ENCODE measurements around the gene PDE4D. TPM values are rescaled to one million over a fixed set of nuclear protein-coding genes. Genes with fewer than 3 reads are reported as not detected.

PDE4D gene
- total and polyA plus RNA-seq, 2 donors (not counting 1 experiment from before 2014, with no cell fraction given): 14.9 to 171 TPM

DNA sequence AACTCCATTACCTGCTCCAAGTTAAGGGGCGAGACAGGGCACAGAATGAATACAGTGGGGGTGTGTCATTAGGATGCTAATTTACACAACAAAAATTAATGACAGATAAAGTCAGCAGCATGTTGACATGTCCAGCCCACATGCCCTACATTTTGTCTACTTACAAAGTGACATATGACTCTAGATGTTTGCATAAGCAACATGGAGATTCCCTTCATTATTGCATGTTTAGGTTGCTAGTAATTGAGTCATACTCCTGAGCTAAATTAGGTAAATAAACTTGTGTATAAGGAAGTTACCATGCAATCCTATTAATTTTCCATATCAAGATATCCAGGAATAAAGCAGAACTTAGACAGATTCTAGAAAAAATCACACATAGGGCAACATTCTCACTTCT is 232.2 kb downstream of the PDE4D start:
- no CpG with 5 or more reads among the region's 1 CpG for WGBS (ENCODE audit: insufficient coverage)
- no peaks in the 10 kb centered on the region for H3K9me3 ChIP-seq (ENCODE audit: control extremely low read depth in 1 of 3, control insufficient read depth in 2 of 3, insufficient read depth in 1 of 3, low read length in 2 of 3)
- H3K27me3 Mint-ChIP-seq: no peaks in the 10 kb centered on the region
- H3K4me1 Mint-ChIP-seq: peaks cover 49% of the 10 kb centered on the region
- ChIA-PET POLR2A (no interaction called here), CTCF (interaction anchor here (0.8 to 5.8 kb wide), 11 partner anchors 12 to 289 kb away, joined by 3 to 63 read pairs (median 5); no protein-coding TSS in a partner anchor)
- H3K9ac ChIP-seq (ENCODE audit: low read length): no peak overlapping the region
- no peak for DNase-seq
- TF ChIP-seq EZH2 (IDR thresholded peaks at IDR 0.05; ENCODE audit: borderline replicate concordance, insufficient read depth, low read depth, low read length, poor library complexity, severe bottlenecking): no peak
- TF ChIP-seq, protein P1, sequence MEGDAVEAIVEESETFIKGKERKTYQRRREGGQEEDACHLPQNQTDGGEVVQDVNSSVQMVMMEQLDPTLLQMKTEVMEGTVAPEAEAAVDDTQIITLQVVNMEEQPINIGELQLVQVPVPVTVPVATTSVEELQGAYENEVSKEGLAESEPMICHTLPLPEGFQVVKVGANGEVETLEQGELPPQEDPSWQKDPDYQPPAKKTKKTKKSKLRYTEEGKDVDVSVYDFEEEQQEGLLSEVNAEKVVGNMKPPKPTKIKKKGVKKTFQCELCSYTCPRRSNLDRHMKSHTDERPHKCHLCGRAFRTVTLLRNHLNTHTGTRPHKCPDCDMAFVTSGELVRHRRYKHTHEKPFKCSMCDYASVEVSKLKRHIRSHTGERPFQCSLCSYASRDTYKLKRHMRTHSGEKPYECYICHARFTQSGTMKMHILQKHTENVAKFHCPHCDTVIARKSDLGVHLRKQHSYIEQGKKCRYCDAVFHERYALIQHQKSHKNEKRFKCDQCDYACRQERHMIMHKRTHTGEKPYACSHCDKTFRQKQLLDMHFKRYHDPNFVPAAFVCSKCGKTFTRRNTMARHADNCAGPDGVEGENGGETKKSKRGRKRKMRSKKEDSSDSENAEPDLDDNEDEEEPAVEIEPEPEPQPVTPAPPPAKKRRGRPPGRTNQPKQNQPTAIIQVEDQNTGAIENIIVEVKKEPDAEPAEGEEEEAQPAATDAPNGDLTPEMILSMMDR (IDR thresholded peaks at IDR 0.05): no peak
- peak overlapping the region; percentile 58 for H3K4me2 ChIP-seq (replicated peaks; ENCODE audit: low read depth, low read length, poor library complexity, severe bottlenecking)
- no peaks in the 10 kb centered on the region for H3K9me3 Mint-ChIP-seq (ENCODE audit: insufficient read depth)
- H3K79me2 ChIP-seq (ENCODE audit: control insufficient read depth, insufficient read depth, low read length): no peaks in the 10 kb centered on the region
- no peaks in the 10 kb centered on the region for H3K36me3 ChIP-seq (replicated peaks in 1 of 2; ENCODE audit: control extremely low read depth in 1 of 2, control insufficient read depth in 1 of 2, extremely low read depth in 1 of 2, insufficient read depth in 2 of 2, low read length in 1 of 2)
- peak overlapping the region; percentile 13 for H3K4me3 Mint-ChIP-seq
- no peak overlapping the region for H3K4me3 ChIP-seq (ENCODE audit: control extremely low read depth in 1 of 5, extremely low read depth in 1 of 5, insufficient read depth in 1 of 5, low read depth in 2 of 5, low read length in 4 of 5)
- H3K4me1 ChIP-seq (ENCODE audit: control insufficient read depth in 2 of 2, insufficient read depth in 2 of 2, low read length in 2 of 2): peaks cover 24 to 32% of the 10 kb centered on the region in 2 donors
- H3K27ac Mint-ChIP-seq: no peak overlapping the region
- no peaks in the 10 kb centered on the region for H3K27me3 ChIP-seq (replicated peaks in 1 of 4; ENCODE audit: control extremely low read depth in 1 of 4, control insufficient read depth in 3 of 4, insufficient read depth in 4 of 4, low read length in 3 of 4)
- no peaks in the 10 kb centered on the region for H4K20me1 ChIP-seq (ENCODE audit: control insufficient read depth, insufficient read depth, low read length, poor library complexity, severe bottlenecking)
- ATAC-seq (ENCODE audit: low read depth): no peak
- H2AFZ ChIP-seq (ENCODE audit: insufficient read depth, low read depth, low read length, poor library complexity, severe bottlenecking): no peak overlapping the region
- no peak overlapping the region for H3K27ac ChIP-seq (ENCODE audit: low read length in 2 of 2)
- intact Hi-C loops (cut with micrococcal nuclease): no loop called here

DNA sequence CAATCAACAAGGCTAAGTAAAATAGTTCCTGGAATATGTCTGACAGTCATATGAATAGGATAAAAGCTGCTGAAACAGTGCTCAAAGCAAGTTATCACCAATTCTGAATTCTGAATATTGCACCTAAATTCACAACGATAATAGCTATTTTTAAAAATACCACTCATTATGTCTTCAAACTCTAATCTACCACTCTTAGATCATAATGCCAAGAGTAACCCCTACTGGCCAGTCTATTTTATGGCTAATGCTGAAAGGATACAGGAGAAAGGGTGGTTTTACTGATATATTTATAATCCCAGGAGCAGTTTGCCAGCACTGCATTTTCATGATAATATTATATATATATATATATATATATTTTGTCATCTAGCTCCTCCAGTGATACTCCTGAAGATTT is 232.8 kb downstream of the PDE4D start:
- H2AFZ ChIP-seq (ENCODE audit: insufficient read depth, low read depth, low read length, poor library complexity, severe bottlenecking): no peak overlapping the region
- POLR2A ChIA-PET: interaction anchor here (0.6 kb wide), 1 partner anchor 142 kb away, joined by 3 read pairs; no protein-coding TSS in a partner anchor
- no CpG with 5 or more reads among the region's 1 CpG for WGBS (ENCODE audit: insufficient coverage)

More for the DNA sequence above, 232.8 kb downstream of the PDE4D start:
- Mint-ChIP-seq H3K4me3 (peak overlapping the region; percentile 15), H3K27ac (no peak overlapping the region), H3K9me3 (ENCODE audit: insufficient read depth) (no peaks in the 10 kb centered on the region), H3K27me3 (no peaks in the 10 kb centered on the region), H3K4me1 (peaks cover 54% of the 10 kb centered on the region)
- DNase-seq (peak; percentile 41), ATAC-seq (ENCODE audit: low read depth) (peak; percentile 39)
- CTCF ChIA-PET: interaction anchor here (0.8 to 5.8 kb wide), 15 partner anchors 9 to 288 kb away, joined by 3 to 63 read pairs (median 4); no protein-coding TSS in a partner anchor
- no peak for TF ChIP-seq EZH2 (IDR thresholded peaks at IDR 0.05; ENCODE audit: borderline replicate concordance, insufficient read depth, low read depth, low read length, poor library complexity, severe bottlenecking)
- TF ChIP-seq, protein P1 (IDR thresholded peaks at IDR 0.05): peak; percentile 35
- Histone ChIP-seq H3K4me3 (ENCODE audit: control extremely low read depth in 1 of 5, extremely low read depth in 1 of 5, insufficient read depth in 1 of 5, low read depth in 2 of 5, low read length in 4 of 5) (no peak overlapping the region), H3K9me3 (ENCODE audit: control extremely low read depth in 1 of 3, control insufficient read depth in 2 of 3, insufficient read depth in 1 of 3, low read length in 2 of 3) (no peaks in the 10 kb centered on the region), H3K4me2 (replicated peaks; ENCODE audit: low read depth, low read length, poor library complexity, severe bottlenecking) (peak overlapping the region; percentile 30), H4K20me1 (ENCODE audit: control insufficient read depth, insufficient read depth, low read length, poor library complexity, severe bottlenecking) (no peaks in the 10 kb centered on the region), H3K27ac (ENCODE audit: low read length in 2 of 2) (no peak overlapping the region), H3K36me3 (replicated peaks in 1 of 2; ENCODE audit: control extremely low read depth in 1 of 2, control insufficient read depth in 1 of 2, extremely low read depth in 1 of 2, insufficient read depth in 2 of 2, low read length in 1 of 2) (no peaks in the 10 kb centered on the region), H3K27me3 (replicated peaks in 1 of 4; ENCODE audit: control extremely low read depth in 1 of 4, control insufficient read depth in 3 of 4, insufficient read depth in 4 of 4, low read length in 3 of 4) (no peaks in the 10 kb centered on the region), H3K9ac (ENCODE audit: low read length) (no peak overlapping the region), H3K79me2 (ENCODE audit: control insufficient read depth, insufficient read depth, low read length) (no peaks in the 10 kb centered on the region), H3K4me1 (ENCODE audit: control insufficient read depth in 2 of 2, insufficient read depth in 2 of 2, low read length in 2 of 2) (peaks cover 24 to 36% of the 10 kb centered on the region in 2 donors)
- intact Hi-C loops (cut with micrococcal nuclease): no loop called here
